SH-SY5Y (cell line): ENCODE measurements around the gene ZNF710.

Experiments
- GATA2 ChIP-seq: IDR thresholded peaks from 2 replicates; pipeline ENCODE4 v1.6.1; 2011; ENCODE audit warnings: mild to moderate bottlenecking, low read depth, low read length
- GATA3 ChIP-seq: IDR thresholded peaks from 2 replicates; pipeline ENCODE4 v1.6.1; 2011; ENCODE audit warnings: low read depth, mild to moderate bottlenecking, low read length, moderate library complexity

DNA sequence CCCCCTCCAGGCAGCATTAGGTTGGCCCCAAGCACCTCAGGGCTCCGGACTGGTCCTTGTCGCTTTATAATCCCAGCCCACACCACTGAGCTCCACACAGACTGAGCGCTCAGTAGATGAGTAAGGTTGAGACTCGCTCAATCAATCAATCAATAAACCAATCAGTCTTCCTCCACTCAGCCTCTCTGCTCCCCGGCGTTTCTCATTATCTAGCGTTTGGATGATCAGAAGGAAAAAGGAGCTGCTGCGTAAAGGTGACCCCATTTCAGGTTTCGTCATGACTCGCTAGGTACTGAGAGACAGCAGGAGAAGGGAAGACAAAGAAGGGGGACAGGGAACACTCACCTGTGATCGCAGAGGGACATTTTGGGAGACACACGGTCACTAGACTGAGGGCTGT is 41.2 kb downstream of the ZNF710 start:
- TF ChIP-seq GATA2 (no peak), GATA3 (no peak)
